KG1 (cell line): ENCODE measurements around the gene PFDN2.

Source experiments
- DNase-seq: peaks from one replicate; lab custom pipeline; 2025; lab: John Stamatoyannopoulos, UW

Gene PFDN2

GRCh38 chr1:161099090-161099802 lies 18.6 kb downstream of the PFDN2 start:
- DNase-seq = no peak

- no peak for DNase-seq
Measured at GRCh38 chr1:161098210-161099068, 19.4 kb downstream of the PFDN2 start, which contains the start of gene KLHDC9. TSS of gene KLHDC9 (plus strand) at chr1:161098361. CDS start at chr1:161098536, 175 bp downstream.

- DNase-seq = no peak
Measured at GRCh38 chr1:161096530-161096929, 21.3 kb downstream of the PFDN2 start.

GRCh38 chr1:161096015-161096414 lies 21.8 kb downstream of the PFDN2 start:
- no peak for DNase-seq

GRCh38 chr1:161095230-161095629 lies 22.6 kb downstream of the PFDN2 start:
- DNase-seq = no peak

GRCh38 chr1:161094481-161094880 lies 23.4 kb downstream of the PFDN2 start:
- DNase-seq = no peak

GRCh38 chr1:161092621-161093028 lies 25.2 kb downstream of the PFDN2 start:
- DNase-seq = no peak

GRCh38 chr1:161091796-161092507 lies 25.9 kb downstream of the PFDN2 start:
- no peak for DNase-seq

- DNase-seq = no peak
Measured at GRCh38 chr1:161091093-161091492, 26.7 kb downstream of the PFDN2 start.

GRCh38 chr1:161090617-161091016 lies 27.2 kb downstream of the PFDN2 start:
- DNase-seq = no peak

GRCh38 chr1:161089938-161090337 lies 27.9 kb downstream of the PFDN2 start:
- DNase-seq = no peak

GRCh38 chr1:161089251-161089924 lies 28.4 kb downstream of the PFDN2 start, which contains the start of gene NECTIN4:
TSS of gene NECTIN4 (minus strand) at chr1:161089558. CDS start at chr1:161089296, 262 bp downstream.
- no peak for DNase-seq

- no peak for DNase-seq
Measured at GRCh38 chr1:161088587-161089110, 29.2 kb downstream of the PFDN2 start.

GRCh38 chr1:161086457-161086856 lies 31.4 kb downstream of the PFDN2 start:
- DNase-seq = no peak

- no peak for DNase-seq
Measured at GRCh38 chr1:161085165-161085564, 32.7 kb downstream of the PFDN2 start.

- DNase-seq = no peak
Measured at GRCh38 chr1:161084597-161084988, 33.2 kb downstream of the PFDN2 start.

- no peak for DNase-seq
Measured at GRCh38 chr1:161083748-161084596, 33.9 kb downstream of the PFDN2 start.

- peak; percentile 6 for DNase-seq
Measured at GRCh38 chr1:161082996-161083747, 34.7 kb downstream of the PFDN2 start.

- no peak for DNase-seq
Measured at GRCh38 chr1:161082483-161082882, 35.4 kb downstream of the PFDN2 start.

GRCh38 chr1:161081519-161081918 lies 36.3 kb downstream of the PFDN2 start:
- no peak for DNase-seq
